Mucosa of descending colon (tissue), 3 donors: Measurements from ENCODE around the gene CGNL1. TPM values are rescaled to one million over a fixed set of nuclear protein-coding genes. Genes with fewer than 3 reads are reported as not detected.

Experiments
- ATAC-seq: fragments of 200-7000 bp; cut with Tn5 transposase; one replicate; pipeline ENCODE4 v1.9.1; 2020; ENCODE audit warnings: mild to moderate bottlenecking, moderate library complexity
- DNase-seq, 3 donors: peaks; one replicate each; pipeline ENCODE4 v3.0.0-alpha.2; 2020
- H3K36me3 ChIP-seq: fragments of 200-600 bp; one replicate; pipeline ENCODE4 v1.8.0; 2021; ENCODE audit warnings: low read depth, mild to moderate bottlenecking
- H3K4me1 ChIP-seq: fragments of 200-600 bp; one replicate; pipeline ENCODE4 v1.8.0; 2021; ENCODE audit warnings: low read depth, mild to moderate bottlenecking
- H3K4me3 ChIP-seq: fragments of 200-600 bp; one replicate; pipeline ENCODE4 v1.8.0; 2021; ENCODE audit warnings: mild to moderate bottlenecking
- H3K9me3 ChIP-seq: fragments of 200-600 bp; one replicate; pipeline ENCODE4 v1.8.0; 2021; ENCODE audit warnings: mild to moderate bottlenecking
- CTCF ChIP-seq: fragments of 200-600 bp; IDR thresholded peaks from one replicate; pipeline ENCODE4 v1.8.0; 2022; ENCODE audit warnings: antibody characterized with exemption, mild to moderate bottlenecking
- intact Hi-C, 2 donors: fragments of 100-400 bp; cut with DNase I in 1 of 2; cut with micrococcal nuclease in 1 of 2; formaldehyde crosslinking; loops; one replicate each; pipeline versions ENCODE4 v1.11.0 to v1.11.1; 2022; cut with DNase I, micrococcal nuclease
- total RNA-seq, 3 donors: library from RNA; stranded (reverse); fragmentation: NEBNext Ultra II Directional in 2 of 3; extraction: Animal tissue kit (Norgen Biotek cat#: 25700) in 2 of 3; gene quantifications; one replicate each; pipeline versions ENCODE4 v1.2.1 to v1.2.4, GENCODE V29; 2021 to 2023
- donor health status: DM: no; HTN: no; CAD: no; lungs with moderate emphysema.
- donor health status: DM: no; HTN: no; CAD: no.
- donor health status: DM: no; HTN: yes; CAD: no.

Gene CGNL1
- total RNA-seq, 3 donors from 2014 or later, result 3.3 to 4.5 (median 3.9) TPM

GRCh38 chr15:57477736-57478522, 101.6 kb downstream of the CGNL1 start:
- Histone ChIP-seq H3K36me3 (no peaks in the 10 kb centered on the region), H3K4me1 (no peaks in the 10 kb centered on the region), H3K4me3 (no peak overlapping the region), H3K9me3 (no peaks in the 10 kb centered on the region)
- intact Hi-C loops, result no loop called here
- ATAC-seq, result peak; percentile 85
- TF ChIP-seq CTCF, result no peak
- no peak for DNase-seq

GRCh38 chr15:57479005-57479404, 102.7 kb downstream of the CGNL1 start:
- TF ChIP-seq CTCF, result no peak
- no peaks in the 10 kb centered on the region for H3K9me3 ChIP-seq
- ATAC-seq, result no peak
- no peak overlapping the region for H3K4me3 ChIP-seq
- intact Hi-C loops, result no loop called here
- H3K4me1 ChIP-seq, result no peaks in the 10 kb centered on the region
- DNase-seq, result no peak
- H3K36me3 ChIP-seq, result no peaks in the 10 kb centered on the region

- DNase-seq (no peak), ATAC-seq (no peak)
- intact Hi-C loops, result no loop called here
- no peaks in the 10 kb centered on the region for H3K9me3 ChIP-seq
- no peaks in the 10 kb centered on the region for H3K36me3 ChIP-seq
- TF ChIP-seq CTCF, result no peak
- H3K4me3 ChIP-seq, result no peak overlapping the region
- H3K4me1 ChIP-seq, result no peaks in the 10 kb centered on the region
Measured at GRCh38 chr15:57481038-57481705, 104.9 kb downstream of the CGNL1 start.

- Histone ChIP-seq H3K4me1 (no peaks in the 10 kb centered on the region), H3K9me3 (no peaks in the 10 kb centered on the region), H3K36me3 (no peaks in the 10 kb centered on the region), H3K4me3 (no peak overlapping the region)
- ATAC-seq, result peak; percentile 48
- intact Hi-C loops, result no loop called here
- DNase-seq, result no peak
- no peak for TF ChIP-seq CTCF
Measured at GRCh38 chr15:57485869-57486268, 109.6 kb downstream of the CGNL1 start.

GRCh38 chr15:57486833-57487232, 110.5 kb downstream of the CGNL1 start:
- Histone ChIP-seq H3K36me3 (no peaks in the 10 kb centered on the region), H3K4me1 (no peaks in the 10 kb centered on the region), H3K9me3 (no peaks in the 10 kb centered on the region), H3K4me3 (no peak overlapping the region)
- no peak for TF ChIP-seq CTCF
- DNase-seq (no peak), ATAC-seq (no peak)
- intact Hi-C loops, result no loop called here
